SJCRH30 (cell line): ENCODE measurements around the gene SCAPER. TPM values are rescaled to one million over a fixed set of nuclear protein-coding genes. Genes with fewer than 3 reads are reported as not detected.
A peak's percentile ranks its signal among the peaks of the same experiment; 100 is the strongest.

Experiments
- DNase-seq, 2 experiments: peaks; one replicate each; pipeline ENCODE4 v3.0.0-alpha.2; 2015 to 2020
- H3K27ac ChIP-seq: fragments of 250-450 bp; sonication (Bioruptor Pico); 2 replicates; pipeline ENCODE4 v1.5.1; 2020; ENCODE audit warnings: mild to moderate bottlenecking, moderate library complexity
- H3K27me3 ChIP-seq: fragments of 250-450 bp; sonication (Bioruptor Pico); 2 replicates; pipeline ENCODE4 v1.5.1; 2020; ENCODE audit warnings: mild to moderate bottlenecking, moderate library complexity
- H3K36me3 ChIP-seq: fragments of 250-450 bp; sonication (Bioruptor Pico); 2 replicates; pipeline ENCODE4 v1.5.1; 2020; ENCODE audit warnings: mild to moderate bottlenecking, moderate library complexity
- H3K4me1 ChIP-seq: fragments of 250-450 bp; sonication (Bioruptor Pico); 2 replicates; pipeline ENCODE4 v1.5.1; 2020; ENCODE audit warnings: mild to moderate bottlenecking, moderate library complexity
- H3K4me3 ChIP-seq: fragments of 250-450 bp; sonication (Bioruptor Pico); 2 replicates; pipeline ENCODE4 v1.5.1; 2020; ENCODE audit warnings: mild to moderate bottlenecking, moderate library complexity
- H3K9me3 ChIP-seq: fragments of 250-450 bp; sonication (Bioruptor Pico); replicated peaks from 2 replicates; pipeline ENCODE4 v1.5.1; 2020; ENCODE audit warnings: mild to moderate bottlenecking, moderate library complexity
- total RNA-seq: library from RNA; depleted of rRNA; stranded (reverse); fragments of >200 nt; shearing (Covaris generic); gene quantifications from 2 replicates; pipeline ENCODE4 v1.2.3, GENCODE V29; 2014

The SCAPER gene
- total RNA-seq, 1 experiment from 2014 or later = 15.1 TPM

DNA sequence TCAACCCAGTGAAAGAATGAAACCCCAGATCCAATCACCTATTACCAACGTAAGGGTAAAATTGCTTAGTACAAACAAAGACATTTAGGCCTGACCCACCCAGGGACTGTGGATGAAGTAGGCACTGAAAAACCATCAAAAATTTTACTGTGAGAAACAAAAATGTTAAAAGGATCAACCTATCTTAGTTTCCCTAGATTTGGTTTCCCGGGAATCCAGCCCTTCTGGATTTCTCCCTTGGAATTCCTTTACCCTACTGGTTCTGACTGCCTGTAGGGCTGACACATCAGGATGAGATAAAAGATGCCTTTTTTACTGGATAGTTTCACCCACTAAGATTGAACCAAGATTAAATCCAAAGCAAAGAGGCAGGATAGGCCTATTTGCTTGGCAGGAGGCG, 102.7 kb downstream of the SCAPER start:
- no peak overlapping the region for H3K4me3 ChIP-seq
- H3K36me3 ChIP-seq = peaks cover 4% of the 10 kb centered on the region; the same call in 1 of the 2 replicates
- no peaks in the 10 kb centered on the region for H3K27me3 ChIP-seq
- no peaks in the 10 kb centered on the region; the same call in 1 of the 2 replicates for H3K4me1 ChIP-seq
- H3K9me3 ChIP-seq = no peaks in the 10 kb centered on the region
- DNase-seq = no peak
- H3K27ac ChIP-seq = no peak overlapping the region

DNA sequence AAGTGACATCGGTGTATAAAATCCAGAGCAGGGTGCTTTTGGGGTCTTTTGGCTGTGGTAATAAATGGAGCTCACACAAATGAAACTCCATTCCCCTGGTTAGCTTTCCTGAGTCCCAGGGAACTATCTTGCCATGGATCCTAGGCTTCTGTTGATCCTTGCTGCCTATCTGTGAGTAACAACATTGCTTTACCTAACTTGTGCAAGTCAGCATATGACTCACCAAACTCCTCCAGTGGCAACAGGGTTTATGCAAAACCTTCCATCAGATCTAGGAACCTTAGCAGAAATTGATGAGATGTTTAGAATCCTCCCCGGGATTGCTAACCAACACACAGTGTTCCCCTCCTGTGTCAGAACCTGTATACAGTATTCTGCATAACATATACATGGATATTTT, 105.4 kb downstream of the SCAPER start:
- Histone ChIP-seq H3K27me3 (no peaks in the 10 kb centered on the region), H3K9me3 (no peaks in the 10 kb centered on the region), H3K4me1 (no peaks in the 10 kb centered on the region), H3K36me3 (peaks cover 4% of the 10 kb centered on the region; the same call in 1 of the 2 replicates), H3K4me3 (no peak overlapping the region), H3K27ac (no peak overlapping the region)
- no peak for DNase-seq

- no peaks in the 10 kb centered on the region for H3K27me3 ChIP-seq
- DNase-seq = no peak
- no peak overlapping the region for H3K4me3 ChIP-seq
- peaks cover 19% of the 10 kb centered on the region for H3K36me3 ChIP-seq
- H3K9me3 ChIP-seq = no peaks in the 10 kb centered on the region; the same call in 1 of the 2 replicates
- H3K4me1 ChIP-seq = no peaks in the 10 kb centered on the region
- no peak overlapping the region for H3K27ac ChIP-seq
These were observed 109.9 kb downstream of the SCAPER start for GRCh38 chr15:76795217-76795616.

GRCh38 chr15:76793162-76793561, 112.0 kb downstream of the SCAPER start:
- Histone ChIP-seq H3K36me3 (peaks cover 19% of the 10 kb centered on the region), H3K27me3 (no peaks in the 10 kb centered on the region), H3K4me1 (no peaks in the 10 kb centered on the region), H3K9me3 (no peaks in the 10 kb centered on the region; the same call in 1 of the 2 replicates), H3K27ac (no peak overlapping the region), H3K4me3 (no peak overlapping the region)
- no peak for DNase-seq

- H3K27ac ChIP-seq = no peak overlapping the region
- H3K4me3 ChIP-seq = no peak overlapping the region
- no peaks in the 10 kb centered on the region; the same call in 1 of the 2 replicates for H3K4me1 ChIP-seq
- peaks cover 19% of the 10 kb centered on the region for H3K36me3 ChIP-seq
- H3K27me3 ChIP-seq = no peaks in the 10 kb centered on the region
- no peak for DNase-seq
- H3K9me3 ChIP-seq = no peaks in the 10 kb centered on the region; the same call in 1 of the 2 replicates
These were observed 113.6 kb downstream of the SCAPER start for GRCh38 chr15:76791511-76791910.

DNA sequence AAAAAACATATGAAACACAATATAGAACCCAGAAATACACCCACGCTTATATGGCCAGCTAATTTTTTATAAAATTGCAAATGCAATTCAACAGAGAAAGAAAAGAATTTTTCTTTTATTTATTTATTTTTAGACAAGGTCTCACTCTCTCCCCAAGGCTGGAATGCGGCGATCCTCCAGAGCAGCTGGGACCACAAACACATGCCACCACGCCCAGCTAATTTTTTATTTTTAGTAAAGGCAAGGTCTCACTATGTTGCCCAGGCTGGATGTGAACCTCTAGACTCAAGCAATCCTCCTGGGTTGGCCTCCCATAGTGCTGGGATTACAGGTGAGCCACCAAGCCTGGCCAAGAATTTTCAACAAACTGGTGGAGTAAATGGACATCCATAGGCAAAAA, 117.9 kb downstream of the SCAPER start:
- H3K27ac ChIP-seq = no peak overlapping the region
- peak; percentile 24 to 47 for DNase-seq
- no peaks in the 10 kb centered on the region for H3K27me3 ChIP-seq
- H3K4me3 ChIP-seq = no peak overlapping the region
- no peaks in the 10 kb centered on the region; the same call in 1 of the 2 replicates for H3K9me3 ChIP-seq
- H3K36me3 ChIP-seq = peaks cover 11% of the 10 kb centered on the region
- no peaks in the 10 kb centered on the region; the same call in 1 of the 2 replicates for H3K4me1 ChIP-seq

- no peaks in the 10 kb centered on the region for H3K27me3 ChIP-seq
- DNase-seq = no peak
- H3K9me3 ChIP-seq = peaks cover 12% of the 10 kb centered on the region
- no peak overlapping the region for H3K27ac ChIP-seq
- no peaks in the 10 kb centered on the region for H3K36me3 ChIP-seq
- H3K4me1 ChIP-seq = peaks cover 18% of the 10 kb centered on the region
- H3K4me3 ChIP-seq = no peak overlapping the region
These were observed 128.2 kb downstream of the SCAPER start for GRCh38 chr15:76776969-76777368.

- no peak for DNase-seq
These were observed 128.7 kb downstream of the SCAPER start for GRCh38 chr15:76776480-76776879.

GRCh38 chr15:76773234-76773633, 131.9 kb downstream of the SCAPER start:
- H3K27ac ChIP-seq = no peak overlapping the region
- H3K4me1 ChIP-seq = peaks cover 18% of the 10 kb centered on the region
- H3K9me3 ChIP-seq = peaks cover 12% of the 10 kb centered on the region
- no peak overlapping the region for H3K4me3 ChIP-seq
- H3K36me3 ChIP-seq = no peaks in the 10 kb centered on the region; the same call in 1 of the 2 replicates
- no peaks in the 10 kb centered on the region for H3K27me3 ChIP-seq
- no peak for DNase-seq

More at GRCh38 chr15:76776480-76776879, 128.7 kb downstream of the SCAPER start:
- Histone ChIP-seq H3K27ac (no peak overlapping the region), H3K36me3 (no peaks in the 10 kb centered on the region), H3K9me3 (peaks cover 12% of the 10 kb centered on the region), H3K4me3 (no peak overlapping the region), H3K4me1 (peaks cover 18% of the 10 kb centered on the region), H3K27me3 (no peaks in the 10 kb centered on the region)

DNA sequence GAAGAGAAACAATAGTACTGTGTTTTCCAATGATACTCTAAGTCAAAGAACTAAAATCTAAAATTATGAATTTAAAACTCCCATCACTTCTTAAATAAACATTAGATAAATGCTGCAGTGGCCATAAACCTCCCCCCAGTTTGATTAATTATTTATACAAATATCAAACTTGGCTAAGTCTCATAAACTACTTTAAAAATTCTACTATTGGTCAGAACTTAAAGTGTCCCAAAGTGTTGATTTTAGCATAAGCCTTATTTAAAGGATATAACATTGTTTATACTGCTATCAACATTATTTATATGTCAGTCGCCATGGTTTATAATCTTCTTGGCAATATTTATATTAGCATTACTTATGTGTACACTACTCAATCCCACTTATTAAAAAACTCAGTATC, 132.4 kb downstream of the SCAPER start:
- Histone ChIP-seq H3K9me3 (peaks cover 12% of the 10 kb centered on the region), H3K36me3 (no peaks in the 10 kb centered on the region; the same call in 1 of the 2 replicates), H3K4me1 (peaks cover 18% of the 10 kb centered on the region), H3K27ac (no peak overlapping the region), H3K27me3 (no peaks in the 10 kb centered on the region), H3K4me3 (no peak overlapping the region)
- DNase-seq = no peak

- Histone ChIP-seq H3K27me3 (no peaks in the 10 kb centered on the region), H3K4me1 (no peaks in the 10 kb centered on the region), H3K27ac (no peak overlapping the region), H3K9me3 (0 out of 2 replicates have a peak, but pooled peaks cover 4% of the 10 kb centered on the region), H3K4me3 (no peak overlapping the region), H3K36me3 (peaks cover 22% of the 10 kb centered on the region)
- DNase-seq = no peak
These were observed 141.1 kb downstream of the SCAPER start for GRCh38 chr15:76764004-76764403.

- Histone ChIP-seq H3K27me3 (no peaks in the 10 kb centered on the region), H3K9me3 (0 out of 2 replicates have a peak, but pooled peaks cover 4% of the 10 kb centered on the region), H3K4me3 (no peak overlapping the region), H3K4me1 (no peaks in the 10 kb centered on the region), H3K36me3 (peaks cover 22% of the 10 kb centered on the region), H3K27ac (no peak overlapping the region)
- DNase-seq = no peak
These were observed 141.6 kb downstream of the SCAPER start for GRCh38 chr15:76763554-76763953.

GRCh38 chr15:76756381-76756780, 148.8 kb downstream of the SCAPER start:
- Histone ChIP-seq H3K27ac (no peak overlapping the region), H3K4me3 (no peak overlapping the region), H3K27me3 (no peaks in the 10 kb centered on the region), H3K36me3 (no peaks in the 10 kb centered on the region), H3K9me3 (no peaks in the 10 kb centered on the region), H3K4me1 (no peaks in the 10 kb centered on the region)
- no peak for DNase-seq

DNA sequence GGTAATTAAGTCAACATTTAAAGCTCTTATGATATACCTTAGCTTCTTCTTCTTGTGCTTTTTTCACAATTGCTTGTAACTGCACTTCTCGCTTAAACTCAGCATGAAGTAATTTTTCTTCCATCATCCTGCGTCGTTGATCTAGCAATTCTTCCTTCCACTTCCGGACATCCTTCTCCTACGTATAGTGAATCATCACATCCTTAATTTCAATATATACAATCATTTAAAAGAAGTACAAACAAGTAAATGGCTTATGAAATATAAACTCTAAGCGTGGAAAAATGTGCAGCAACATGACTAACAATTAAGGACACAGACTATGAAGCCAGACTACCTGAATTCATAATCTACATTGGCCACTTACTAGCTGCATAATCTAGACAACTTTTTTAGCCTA, 151.4 kb downstream of the SCAPER start:
- Histone ChIP-seq H3K36me3 (no peaks in the 10 kb centered on the region), H3K27me3 (no peaks in the 10 kb centered on the region), H3K9me3 (no peaks in the 10 kb centered on the region), H3K4me3 (no peak overlapping the region), H3K27ac (no peak overlapping the region), H3K4me1 (no peaks in the 10 kb centered on the region)
- DNase-seq = no peak

DNA sequence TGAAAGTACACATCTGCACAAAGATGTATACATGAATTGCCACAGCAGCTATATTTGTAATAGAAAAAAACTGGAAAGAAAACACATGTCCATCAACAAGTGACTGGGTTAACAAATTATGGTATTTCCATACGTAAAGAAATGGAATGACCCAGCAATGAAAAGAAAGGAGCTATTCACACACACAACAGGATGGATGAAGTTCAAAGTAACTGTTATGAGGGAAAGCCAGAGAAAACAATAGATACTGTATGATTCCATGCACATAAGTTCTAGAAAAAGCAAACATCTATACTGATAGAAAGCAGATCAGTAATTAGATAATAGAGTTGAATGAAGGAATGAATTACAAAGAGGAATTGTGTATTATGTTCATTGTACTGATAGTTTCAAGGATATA, 152.0 kb downstream of the SCAPER start:
- Histone ChIP-seq H3K36me3 (no peaks in the 10 kb centered on the region), H3K9me3 (no peaks in the 10 kb centered on the region), H3K27me3 (no peaks in the 10 kb centered on the region)

GRCh38 chr15:76752549-76752948, 152.6 kb downstream of the SCAPER start:
- Histone ChIP-seq H3K36me3 (no peaks in the 10 kb centered on the region), H3K9me3 (no peaks in the 10 kb centered on the region), H3K4me1 (no peaks in the 10 kb centered on the region), H3K4me3 (no peak overlapping the region), H3K27ac (no peak overlapping the region), H3K27me3 (no peaks in the 10 kb centered on the region)
- no peak for DNase-seq

More for the DNA sequence above, 152.0 kb downstream of the SCAPER start:
- no peaks in the 10 kb centered on the region for H3K4me1 ChIP-seq
- no peak overlapping the region for H3K27ac ChIP-seq
- DNase-seq = no peak
- H3K4me3 ChIP-seq = no peak overlapping the region
